Right lobe of liver (tissue), 6 donors: Measurements from ENCODE around the gene BBX. TPM values are rescaled to one million over a fixed set of nuclear protein-coding genes. Genes with fewer than 3 reads are reported as not detected.

Source experiments
- ATAC-seq, 4 donors: fragments of 200-7000 bp; cut with Tn5 transposase; one replicate each; pipeline ENCODE4 v1.9.1; 2020; ENCODE audit warnings: mild to moderate bottlenecking in 4 of 4, moderate library complexity in 4 of 4
- DNase-seq, 3 donors: peaks; one replicate each; pipeline ENCODE4 v3.0.0-alpha.2; 2020
- H3K27ac ChIP-seq, 3 donors: fragments of 200-600 bp; one replicate each; pipeline ENCODE4 v1.8.0; 2022
- H3K27me3 ChIP-seq, 2 donors: fragments of 200-600 bp; one replicate each; pipeline ENCODE4 v1.8.0; 2022
- H3K36me3 ChIP-seq, 4 donors: fragments of 200-600 bp; sonication (generic) in 1 of 4; one replicate each; pipeline versions ENCODE4 v1.5.1 to v1.8.0; 2017 to 2022; ENCODE audit warnings: control low read depth in 1 of 4
- H3K4me1 ChIP-seq, 4 donors: fragments of 200-600 bp; sonication (generic) in 1 of 4; one replicate each; pipeline versions ENCODE4 v1.5.1 to v1.8.0; 2017 to 2022; ENCODE audit warnings: control low read depth in 1 of 4
- H3K4me3 ChIP-seq, 3 donors: fragments of 200-600 bp; one replicate each; pipeline ENCODE4 v1.8.0; 2022
- H3K9me3 ChIP-seq, 4 donors: fragments of 200-600 bp; sonication (generic) in 1 of 4; one replicate each; pipeline versions ENCODE4 v1.5.1 to v1.8.0; 2017 to 2022; ENCODE audit warnings: control low read depth in 1 of 4
- POLR2A ChIP-seq: fragments of 450-650 bp; IDR thresholded peaks from one replicate; pipeline ENCODE4 v1.6.1; 2017; ENCODE audit warnings: antibody characterized with exemption, mild to moderate bottlenecking
- WGBS: methylation state at CpG from one replicate; pipeline ENCODE4 v1.1.6; 2018; ENCODE audit warnings: low coverage, low lambda C conversion rate; ENCODE audit not compliant: insufficient coverage; ENCODE audit errors: missing lambda C conversion rate; 5-methylcytosine and 5-hydroxymethylcytosine counted together
- intact Hi-C, 2 donors: fragments of 100-400 bp; cut with DNase I; formaldehyde crosslinking; loops; one replicate each; pipeline versions ENCODE4 v1.11.2 to v1.14.1; 2022
- total RNA-seq, 6 experiments: library from RNA; depleted of rRNA in 2 of 6; stranded (reverse); fragments of >200 nt in 2 of 6; fragmentation: NEBNext Ultra II Directional in 3 of 6; extraction: Animal tissue kit (Norgen Biotek cat#: 25700) in 3 of 6; gene quantifications; one replicate each; pipeline versions ENCODE4 v1.1.0 to v1.2.4, GENCODE V29; 2016 to 2023
- TF ChIP-seq, protein P1 (sequence below), 4 donors: fragments of 200-600 bp in 3 of 4; fragments of 450-650 bp in 1 of 4; IDR thresholded peaks; one replicate each; pipeline versions ENCODE4 v1.5.1 to v1.8.0; 2016 to 2022; ENCODE audit warnings: antibody characterized with exemption in 4 of 4, mild to moderate bottlenecking in 2 of 4
- donor health status: DM: no; HTN: yes; CAD: no.
- donor health status: DM: no; HTN: no; CAD: no.
- donor health status: DM: no; HTN: no; CAD: no.
- donor health status: DM: no; HTN: yes; CAD: no.
- donor health status: DM: no; HTN: yes; CAD: no.

The BBX gene
- total RNA-seq, 6 experiments from 2014 or later = 15.0 to 22.4 (median 19.1) TPM

DNA sequence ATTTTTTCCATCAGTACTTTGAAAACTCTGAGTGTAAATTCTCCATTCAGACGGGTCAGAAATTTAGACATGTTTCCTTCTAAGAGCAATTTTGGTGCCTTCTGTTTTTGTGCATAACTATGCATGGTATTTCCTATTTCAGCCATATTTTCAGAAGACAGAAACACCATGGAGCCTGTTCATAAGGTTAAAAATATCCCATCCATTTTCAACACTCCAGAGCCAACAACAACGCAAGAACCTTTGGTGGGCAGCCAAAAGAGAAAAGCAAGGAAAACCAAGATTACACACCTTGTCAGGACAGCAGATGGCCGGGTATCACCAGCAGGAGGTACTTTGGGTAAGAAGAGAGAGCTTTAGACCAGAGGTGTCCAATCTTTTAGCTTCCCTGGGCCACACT lies 275.6 kb downstream of the BBX start:
- intact Hi-C loops = no loop called here
- no peak for ATAC-seq
- WGBS = 77% methylated on average over 3 of the region's 3 CpGs
- Histone ChIP-seq H3K27ac (no peak overlapping the region), H3K27me3 (no peaks in the 10 kb centered on the region), H3K36me3 (peaks cover 0 to 24% (median 3%) of the 10 kb centered on the region in 4 donors), H3K4me1 (peaks cover 0 to 7% (median 1%) of the 10 kb centered on the region in 4 donors), H3K9me3 (no peaks in the 10 kb centered on the region), H3K4me3 (no peak overlapping the region)
- DNase-seq = no peak
- no peak for TF ChIP-seq POLR2A
- TF ChIP-seq, protein P1, sequence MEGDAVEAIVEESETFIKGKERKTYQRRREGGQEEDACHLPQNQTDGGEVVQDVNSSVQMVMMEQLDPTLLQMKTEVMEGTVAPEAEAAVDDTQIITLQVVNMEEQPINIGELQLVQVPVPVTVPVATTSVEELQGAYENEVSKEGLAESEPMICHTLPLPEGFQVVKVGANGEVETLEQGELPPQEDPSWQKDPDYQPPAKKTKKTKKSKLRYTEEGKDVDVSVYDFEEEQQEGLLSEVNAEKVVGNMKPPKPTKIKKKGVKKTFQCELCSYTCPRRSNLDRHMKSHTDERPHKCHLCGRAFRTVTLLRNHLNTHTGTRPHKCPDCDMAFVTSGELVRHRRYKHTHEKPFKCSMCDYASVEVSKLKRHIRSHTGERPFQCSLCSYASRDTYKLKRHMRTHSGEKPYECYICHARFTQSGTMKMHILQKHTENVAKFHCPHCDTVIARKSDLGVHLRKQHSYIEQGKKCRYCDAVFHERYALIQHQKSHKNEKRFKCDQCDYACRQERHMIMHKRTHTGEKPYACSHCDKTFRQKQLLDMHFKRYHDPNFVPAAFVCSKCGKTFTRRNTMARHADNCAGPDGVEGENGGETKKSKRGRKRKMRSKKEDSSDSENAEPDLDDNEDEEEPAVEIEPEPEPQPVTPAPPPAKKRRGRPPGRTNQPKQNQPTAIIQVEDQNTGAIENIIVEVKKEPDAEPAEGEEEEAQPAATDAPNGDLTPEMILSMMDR (IDR thresholded peaks at IDR 0.05) = no peak

DNA sequence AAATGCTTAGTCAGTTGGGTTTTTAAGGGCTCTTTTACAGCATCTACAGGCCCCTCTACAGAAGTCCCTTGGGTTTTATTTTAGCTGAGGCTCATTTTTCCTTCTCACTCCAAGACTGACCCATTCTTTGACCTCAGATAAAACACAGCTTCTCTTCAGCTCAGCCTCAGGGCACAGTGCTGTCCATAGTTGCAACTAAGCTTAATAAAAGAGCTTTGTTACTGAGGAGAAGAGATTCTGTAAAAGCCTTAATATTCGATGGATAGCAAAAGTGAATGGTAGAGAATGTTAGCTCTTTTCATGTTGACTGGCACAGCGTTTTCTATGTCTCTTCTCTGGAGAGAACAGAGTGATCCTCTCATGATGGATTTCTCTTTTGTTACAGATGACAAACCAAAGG lies 277.9 kb downstream of the BBX start:
- no peak for TF ChIP-seq POLR2A
- TF ChIP-seq, protein P1 (IDR thresholded peaks at IDR 0.05) = no peak
- DNase-seq (no peak), ATAC-seq (no peak)
- WGBS = 97% methylated on average over 2 of the region's 2 CpGs
- peaks cover 0 to 30% (median 3%) of the 10 kb centered on the region in 4 donors for H3K36me3 ChIP-seq
- H3K9me3 ChIP-seq = no peaks in the 10 kb centered on the region
- no peak overlapping the region for H3K4me3 ChIP-seq
- H3K27me3 ChIP-seq = no peaks in the 10 kb centered on the region
- H3K4me1 ChIP-seq = peaks cover 0 to 7% (median 1%) of the 10 kb centered on the region in 4 donors
- intact Hi-C loops = no loop called here
- no peak overlapping the region for H3K27ac ChIP-seq

DNA sequence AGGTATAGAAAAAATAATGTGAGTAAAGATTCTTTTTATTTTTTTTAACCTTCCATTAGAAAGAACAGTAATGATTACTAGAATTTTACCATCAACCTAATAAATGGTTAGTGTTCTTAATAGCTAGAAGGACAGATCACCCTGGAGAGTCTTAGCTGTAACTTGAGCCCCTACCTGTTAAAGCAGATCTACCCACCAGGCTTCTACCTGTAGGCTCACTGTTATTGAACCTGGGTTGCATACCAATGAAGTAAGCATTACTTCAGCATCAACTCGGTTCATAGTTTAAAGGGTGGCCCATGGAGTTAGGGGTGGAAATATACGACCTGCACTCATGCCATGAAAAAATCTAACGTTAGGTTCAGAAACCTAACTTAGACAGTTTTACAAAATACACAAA lies 280.4 kb downstream of the BBX start:
- intact Hi-C loops = no loop called here

DNA sequence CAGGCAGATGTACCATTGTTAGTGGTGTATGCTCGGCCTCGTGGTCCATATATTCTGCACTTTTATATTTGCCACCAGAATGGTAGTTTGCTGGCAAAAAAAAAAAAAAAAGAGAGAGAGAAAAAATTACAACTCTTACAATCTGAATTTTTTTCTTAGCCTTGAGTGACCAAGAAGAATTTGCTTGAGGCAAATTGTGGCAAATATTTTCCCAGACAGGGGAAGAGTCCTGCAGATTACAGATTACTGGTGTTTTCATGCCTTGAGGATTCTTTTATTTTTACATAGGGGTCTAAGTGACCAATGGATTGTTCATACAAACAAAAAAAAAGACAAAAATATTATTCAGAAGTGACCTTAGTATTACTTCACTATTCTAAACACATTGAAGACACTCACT lies 283.3 kb downstream of the BBX start:
- peaks cover 0 to 37% (median 3%) of the 10 kb centered on the region in 4 donors for H3K36me3 ChIP-seq
- intact Hi-C loops = no loop called here
- no peak for ATAC-seq
- no peak overlapping the region for H3K4me3 ChIP-seq
- H3K27ac ChIP-seq = no peak overlapping the region
- H3K27me3 ChIP-seq = no peaks in the 10 kb centered on the region
- DNase-seq = no peak
- peaks cover 0 to 3% (median 0%) of the 10 kb centered on the region in 4 donors for H3K4me1 ChIP-seq
- TF ChIP-seq POLR2A = no peak
- TF ChIP-seq, protein P1 (IDR thresholded peaks at IDR 0.05) = no peak
- 79% methylated on average over 2 of the region's 2 CpGs for WGBS
- H3K9me3 ChIP-seq = no peaks in the 10 kb centered on the region

More for the DNA sequence above, 280.4 kb downstream of the BBX start:
- ATAC-seq = no peak
- Histone ChIP-seq H3K9me3 (no peaks in the 10 kb centered on the region), H3K4me1 (no peaks in the 10 kb centered on the region), H3K27me3 (no peaks in the 10 kb centered on the region), H3K27ac (no peak overlapping the region), H3K36me3 (peaks cover 0 to 44% (median 3%) of the 10 kb centered on the region in 4 donors), H3K4me3 (no peak overlapping the region)
- whole genome bisulfite sequencing = 91% methylated on average over 3 of the region's 3 CpGs
- no peak for TF ChIP-seq POLR2A
- TF ChIP-seq, protein P1 (IDR thresholded peaks at IDR 0.05) = no peak
- DNase-seq = no peak

DNA sequence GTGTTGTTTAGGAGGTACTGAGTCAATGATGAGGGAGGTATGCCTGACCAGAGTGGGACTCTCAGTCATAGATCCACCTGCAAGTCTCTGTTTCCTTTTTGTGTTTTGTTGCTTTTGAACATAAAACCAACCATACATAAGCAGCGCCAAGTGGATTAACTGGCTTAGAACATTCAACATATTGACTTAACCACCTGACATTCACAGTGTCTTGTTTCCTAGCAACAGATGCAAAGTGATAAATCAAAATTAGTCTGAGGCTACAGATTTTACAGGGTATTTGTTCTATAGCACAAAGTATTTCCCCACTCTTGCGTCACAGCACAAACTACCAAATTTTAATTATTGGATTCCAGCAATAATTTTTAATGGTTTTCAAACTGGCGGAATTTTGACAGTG lies 283.8 kb downstream of the BBX start:
- H3K27me3 ChIP-seq = no peaks in the 10 kb centered on the region
- TF ChIP-seq, protein P1 (IDR thresholded peaks at IDR 0.05) = no peak
- no peak for TF ChIP-seq POLR2A
- DNase-seq = no peak
- H3K9me3 ChIP-seq = no peaks in the 10 kb centered on the region
- peaks cover 0 to 4% (median 0%) of the 10 kb centered on the region in 4 donors for H3K4me1 ChIP-seq
- H3K4me3 ChIP-seq = no peak overlapping the region
- ATAC-seq = no peak
- H3K27ac ChIP-seq = no peak overlapping the region
- peaks cover 0 to 32% (median 3%) of the 10 kb centered on the region in 4 donors for H3K36me3 ChIP-seq
- 93% methylated on average over 3 of the region's 3 CpGs for WGBS
- intact Hi-C loops = no loop called here
